NCI-H345 treated with DMSO at 0.1 percent for 48 hours (cell line): ENCODE results near the gene IMPDH1.

Source experiments
- DNase-seq: peaks from one replicate; lab custom pipeline; 2025; ENCODE audit not compliant: unreplicated experiment; lab: John Stamatoyannopoulos, UW

The IMPDH1 gene

GRCh38 chr7:128406314-128407232 is 3.2 kb downstream of the IMPDH1 start:
- no peak for DNase-seq

DNA sequence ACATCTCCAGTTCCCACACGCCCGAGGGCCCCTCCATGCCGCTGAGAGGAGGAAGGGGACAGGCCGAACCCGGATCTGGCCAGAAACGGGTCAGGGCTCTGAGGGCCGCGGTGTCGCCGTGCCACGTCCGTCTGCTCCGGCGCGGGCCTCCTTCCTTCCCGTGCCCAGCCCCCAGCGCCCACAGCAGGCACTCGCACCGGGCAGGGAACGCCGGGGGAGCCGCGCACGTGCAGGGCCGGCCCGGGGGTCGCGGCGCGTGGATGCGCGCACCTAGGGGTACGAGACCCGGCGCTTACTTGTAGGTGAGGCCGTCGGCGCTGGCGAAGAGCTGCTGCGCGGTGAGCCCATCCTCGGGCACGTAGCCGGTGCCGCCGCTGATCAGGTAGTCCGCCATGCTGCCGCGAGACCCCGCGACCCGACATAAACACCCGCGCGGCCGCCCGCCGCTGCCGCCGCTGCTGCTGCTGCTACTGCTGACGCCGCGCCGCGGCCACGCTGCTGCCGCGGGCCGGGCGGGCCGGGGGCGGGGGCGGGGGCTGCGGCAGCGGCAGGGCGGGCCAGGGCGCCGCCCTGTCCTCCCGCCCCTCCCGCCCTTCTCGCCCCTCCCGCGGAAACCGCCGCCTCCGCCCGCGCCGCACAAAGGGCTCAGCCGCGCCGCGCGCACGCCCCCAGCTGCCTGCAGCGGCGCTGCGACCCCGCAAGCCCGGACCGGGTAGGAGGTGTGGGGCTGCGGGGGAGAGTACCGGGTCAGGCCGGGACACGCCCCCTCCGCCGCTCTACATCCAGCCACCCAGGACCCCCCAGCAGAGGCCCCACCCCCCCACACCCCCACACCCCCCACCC is 4.1 kb downstream of the IMPDH1 start:
- DNase-seq = peak; percentile 21

GRCh38 chr7:128404886-128405470 is 4.8 kb downstream of the IMPDH1 start:
- DNase-seq = no peak

GRCh38 chr7:128404143-128404681 is 5.6 kb downstream of the IMPDH1 start:
- DNase-seq = no peak

DNA sequence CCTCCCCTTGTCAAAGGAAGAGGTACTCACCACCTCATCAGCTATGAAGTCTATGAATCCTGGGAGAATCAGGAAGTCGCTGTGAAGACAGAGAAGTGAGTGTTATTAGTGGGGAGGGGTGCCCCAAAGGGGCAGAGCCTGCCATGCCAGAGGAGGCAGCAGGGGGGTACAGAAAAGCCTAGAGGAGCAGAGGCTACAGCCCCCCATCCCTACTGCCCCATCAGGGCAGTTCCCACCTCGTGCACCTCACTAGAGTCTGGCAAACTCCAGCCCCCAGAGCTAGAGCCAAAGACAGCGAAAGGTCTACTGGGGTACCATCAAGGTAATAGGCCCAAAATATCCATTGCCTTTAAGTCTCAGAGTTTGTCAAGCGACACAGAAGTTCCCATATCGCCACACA is 6.1 kb downstream of the IMPDH1 start:
- no peak for DNase-seq

GRCh38 chr7:128402356-128402755 is 7.4 kb downstream of the IMPDH1 start:
- DNase-seq = no peak

- DNase-seq = no peak
Observed at GRCh38 chr7:128400566-128400965, 9.2 kb downstream of the IMPDH1 start.

DNA sequence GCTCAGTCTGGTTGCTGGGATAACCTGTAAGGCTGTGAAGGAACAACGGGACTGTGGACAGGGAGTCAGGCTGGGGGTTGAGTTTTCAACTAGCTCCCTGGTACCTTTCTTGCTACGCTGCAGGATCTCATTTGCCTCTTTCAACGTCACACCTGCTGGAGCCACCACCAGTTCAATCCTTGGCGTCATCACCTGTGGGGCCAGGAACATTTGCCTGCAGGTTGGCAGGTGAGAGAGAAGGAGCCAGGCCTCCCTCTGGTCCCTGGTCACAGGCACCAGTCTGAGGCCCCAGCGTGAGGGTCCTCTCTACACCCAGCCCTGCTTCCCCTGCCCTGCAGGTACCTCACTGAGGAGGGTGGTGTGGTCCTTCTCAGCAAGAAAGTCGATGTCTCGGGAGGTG is 9.8 kb downstream of the IMPDH1 start:
- no peak for DNase-seq

- DNase-seq = no peak
Observed at GRCh38 chr7:128398841-128399135, 11.0 kb downstream of the IMPDH1 start.

DNA sequence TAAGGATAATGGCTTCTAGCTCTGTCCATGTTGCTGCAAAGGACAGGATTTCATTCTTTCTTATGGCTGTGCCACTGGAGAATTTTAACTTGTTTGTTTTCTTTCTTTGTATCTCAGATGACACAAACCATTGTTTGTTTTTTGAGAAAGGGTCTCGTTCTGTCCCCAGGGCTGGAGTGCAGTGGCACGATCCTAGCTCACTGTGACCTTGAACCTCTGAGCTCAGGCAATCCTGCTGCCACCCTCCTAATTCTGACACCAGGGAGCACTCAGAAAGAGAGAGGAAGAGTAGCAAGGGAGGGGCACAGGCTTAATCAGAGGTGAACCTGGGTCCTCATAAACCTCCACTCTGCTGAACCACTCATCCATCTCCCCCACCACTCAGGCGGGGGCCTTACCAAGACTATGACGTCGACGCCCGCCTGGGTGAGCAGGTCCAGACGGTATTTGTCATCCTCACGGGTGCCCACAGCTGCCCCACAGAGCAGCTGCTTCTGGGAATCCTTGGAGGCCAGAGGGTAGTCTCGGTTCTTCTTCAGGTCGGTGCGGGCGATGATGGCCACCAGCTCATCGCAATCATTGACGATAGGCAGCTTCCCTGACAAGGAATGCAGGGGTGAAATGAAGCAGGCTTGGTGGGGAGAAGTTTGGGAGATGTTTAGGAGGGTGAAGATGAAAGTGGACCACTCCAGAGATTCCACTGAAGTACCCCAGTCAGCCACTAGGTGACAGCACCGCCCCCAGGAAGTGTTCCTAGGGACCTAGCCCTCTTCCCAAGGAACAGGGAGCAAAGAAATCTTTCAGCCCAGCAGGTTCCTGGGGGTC is 11.6 kb downstream of the IMPDH1 start:
- DNase-seq = no peak

GRCh38 chr7:128396357-128396756 is 13.4 kb downstream of the IMPDH1 start:
- DNase-seq = no peak

DNA sequence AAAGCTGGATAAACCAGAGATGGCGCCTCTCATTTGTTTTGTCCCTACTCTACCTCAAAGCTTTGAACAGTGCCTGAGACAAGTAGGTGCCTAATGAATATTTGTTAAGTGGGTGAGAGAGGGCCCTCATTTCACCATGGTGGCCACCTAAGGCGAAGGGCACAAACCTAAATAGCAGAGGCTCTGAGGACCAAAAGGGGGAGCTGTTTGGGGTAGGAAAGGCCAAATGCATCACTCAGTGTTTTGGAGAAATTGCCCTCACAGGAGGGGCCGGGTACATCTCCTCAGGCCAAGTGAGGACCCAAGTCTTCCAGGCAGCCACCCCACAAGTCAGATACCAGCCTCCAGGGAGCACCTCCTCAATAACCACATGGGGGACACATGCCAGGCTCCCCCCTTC is 14.0 kb downstream of the IMPDH1 start:
- no peak for DNase-seq

GRCh38 chr7:128394904-128395496 is 14.8 kb downstream of the IMPDH1 start:
- no peak for DNase-seq

GRCh38 chr7:128393526-128394330 is 16.1 kb downstream of the IMPDH1 start:
- no peak for DNase-seq

DNA sequence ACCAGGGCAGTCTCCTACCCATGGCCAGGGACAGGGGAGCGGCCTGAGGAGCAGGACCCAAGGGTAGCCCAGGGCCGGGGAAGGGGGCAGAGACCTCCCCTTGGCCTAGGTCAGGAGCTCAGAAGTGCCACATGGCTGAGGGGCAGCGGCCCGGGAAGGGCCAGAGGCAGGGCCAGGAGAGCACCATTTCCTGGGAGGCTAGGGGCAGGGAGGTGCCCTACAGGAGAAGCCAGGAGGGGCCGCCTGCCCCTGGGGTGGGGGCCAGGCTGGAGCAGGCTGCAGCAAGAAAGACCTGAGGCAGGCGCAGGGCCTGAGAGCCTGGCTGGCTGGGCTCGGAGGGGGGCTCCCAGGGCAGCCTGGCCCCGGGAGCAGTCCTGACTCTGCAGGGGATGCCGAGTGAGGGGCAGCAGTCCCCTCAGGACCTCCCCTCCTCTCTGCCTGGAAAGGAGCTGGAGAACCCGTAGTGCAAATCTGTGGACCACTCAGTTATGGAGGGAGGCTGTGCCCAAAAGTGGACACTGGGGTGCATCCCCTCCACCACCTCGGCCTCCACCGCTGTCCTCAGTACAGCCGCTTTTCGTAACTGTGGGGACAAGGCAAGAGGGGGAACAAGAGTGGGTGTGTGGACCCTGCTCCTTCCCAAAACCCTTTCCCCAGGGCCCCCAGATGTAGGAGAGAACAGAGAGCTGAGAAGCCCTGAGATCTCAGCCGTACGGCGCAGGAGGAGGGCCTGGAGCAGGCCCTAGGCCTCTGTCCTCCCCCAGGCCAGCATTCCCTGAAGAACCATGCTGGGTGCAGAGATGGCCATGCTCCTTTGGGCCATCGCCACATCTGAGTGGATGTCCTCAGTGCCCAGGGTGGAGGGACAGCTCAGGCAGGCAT is 17.1 kb downstream of the IMPDH1 start:
- no peak for DNase-seq

DNA sequence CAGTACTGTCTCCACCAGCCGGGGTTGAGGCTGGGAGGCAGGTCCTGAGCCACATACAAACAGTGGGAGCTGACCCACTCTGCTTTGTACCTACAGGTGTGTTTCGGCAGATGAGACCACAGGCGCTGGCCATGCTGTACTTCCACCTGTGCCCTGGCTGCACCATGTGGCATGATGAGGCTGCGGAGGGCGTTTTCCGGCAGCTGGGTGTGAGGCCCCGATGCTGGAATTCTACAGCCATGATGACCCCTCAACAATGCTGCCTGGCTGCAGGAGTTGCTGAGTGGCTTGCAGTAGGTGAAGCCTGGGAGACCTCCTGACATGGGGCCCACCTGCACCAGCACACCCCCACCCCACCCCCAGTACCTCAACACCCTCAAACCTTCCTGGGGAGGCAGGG is 18.0 kb downstream of the IMPDH1 start:
- DNase-seq = no peak

GRCh38 chr7:128390871-128391565 is 18.8 kb downstream of the IMPDH1 start:
- no peak for DNase-seq
